HEK293 (cell line): ENCODE measurements around the gene PLEKHS1.

Experiments
- CTCF ChIA-PET: fragments of 350-600 bp; formaldehyde crosslinking; extraction: SDS; loops from one replicate; lab custom pipeline; 2021; ENCODE audit warnings: antibody characterized with exemption; lab: Yijun Ruan, JAX
- POLR2A ChIA-PET: fragments of 300-600 bp; formaldehyde crosslinking; extraction: SDS; loops from one replicate; lab custom pipeline; 2020; ENCODE audit warnings: antibody characterized with exemption, inconsistent platforms; lab: Yijun Ruan, JAX
- H3K27ac ChIP-seq: fragments of 200-500 bp; sonication (Bioruptor generic); 2 replicates; pipeline ENCODE4 v1.5.1; 2014; ENCODE audit warnings: low read depth, low read length, control low read depth, inconsistent platforms; ENCODE audit errors: extremely low read depth
- H3K36me3 ChIP-seq, 2 experiments: fragments of 200-500 bp in 1 of 2; sonication (Bioruptor generic) in 1 of 2; 1 replicate in 1 of 2; 2 replicates in 1 of 2; pipeline ENCODE4 v1.5.1; 2014 to 2017; ENCODE audit warnings: inconsistent platforms in 2 of 2, low read length in 2 of 2; ENCODE audit not compliant: control insufficient read depth in 2 of 2, insufficient read depth in 1 of 2
- H3K4me1 ChIP-seq: fragments of 200-500 bp; sonication (Bioruptor generic); 2 replicates; pipeline ENCODE4 v1.5.1; 2014; ENCODE audit warnings: mild to moderate bottlenecking, low read length, inconsistent platforms; ENCODE audit not compliant: control insufficient read depth, insufficient read depth
- H3K4me3 ChIP-seq: 2 replicates; pipeline ENCODE4 v1.5.1; 2011; ENCODE audit warnings: low read depth, mild to moderate bottlenecking, control low read depth, low read length, moderate library complexity
- H3K9me3 ChIP-seq: fragments of 200-500 bp; sonication (Bioruptor generic); 2 replicates; pipeline ENCODE4 v1.5.1; 2014; ENCODE audit warnings: low read depth, low read length, inconsistent platforms; ENCODE audit not compliant: control insufficient read depth, insufficient read depth
- GLIS1 ChIP-seq: fragments of 450-650 bp; formaldehyde crosslinking; IDR thresholded peaks from 2 replicates; pipeline ENCODE4 v1.5.1; 2016; ENCODE audit warnings: missing biosample characterization, missing genetic modification characterization
- IKZF3 ChIP-seq: fragments of 450-650 bp; IDR thresholded peaks from 2 replicates; pipeline ENCODE4 v1.5.0; 2018; ENCODE audit warnings: missing biosample characterization, mild to moderate bottlenecking, missing genetic modification characterization, moderate library complexity
- KLF8 ChIP-seq: fragments of 450-650 bp; formaldehyde crosslinking; IDR thresholded peaks from 2 replicates; pipeline ENCODE4 v1.5.1; 2016; ENCODE audit warnings: missing biosample characterization, missing genetic modification characterization
- MEIS1 ChIP-seq: sonication (generic); formaldehyde crosslinking; IDR thresholded peaks from 2 replicates; pipeline ENCODE4 v1.8.1; 2022; ENCODE audit warnings: missing genetic modification reagents, mild to moderate bottlenecking, borderline replicate concordance
- SCRT1 ChIP-seq: fragments of 450-650 bp; formaldehyde crosslinking; IDR thresholded peaks from 2 replicates; pipeline ENCODE4 v1.5.1; 2016; ENCODE audit warnings: missing biosample characterization, missing genetic modification characterization, borderline replicate concordance
- YY1 ChIP-seq: fragments of 450-650 bp; formaldehyde crosslinking; IDR thresholded peaks from 2 replicates; pipeline ENCODE4 v1.5.1; 2018; ENCODE audit warnings: missing biosample characterization, missing genetic modification characterization
- ZFP41 ChIP-seq: fragments of 450-650 bp; formaldehyde crosslinking; IDR thresholded peaks from 2 replicates; pipeline ENCODE4 v1.5.1; 2016; ENCODE audit warnings: missing biosample characterization, missing genetic modification characterization, borderline replicate concordance
- ZNF132 ChIP-seq: fragments of 450-650 bp; formaldehyde crosslinking; IDR thresholded peaks from 2 replicates; pipeline ENCODE4 v1.5.1; 2017; ENCODE audit warnings: missing biosample characterization, missing genetic modification characterization, borderline replicate concordance
- ZNF184 ChIP-seq: fragments of 450-650 bp; IDR thresholded peaks from 2 replicates; pipeline ENCODE4 v1.5.1; 2018; ENCODE audit warnings: missing biosample characterization, mild to moderate bottlenecking, missing genetic modification characterization
- ZNF19 ChIP-seq: fragments of 450-650 bp; formaldehyde crosslinking; IDR thresholded peaks from 2 replicates; pipeline ENCODE4; 2016; ENCODE audit warnings: missing biosample characterization, missing genetic modification characterization, low read depth
- ZNF214 ChIP-seq: fragments of 450-650 bp; formaldehyde crosslinking; IDR thresholded peaks from 2 replicates; pipeline ENCODE4 v1.5.1; 2017; ENCODE audit warnings: missing biosample characterization, mild to moderate bottlenecking, missing genetic modification characterization, borderline replicate concordance
- ZNF23 ChIP-seq: fragments of 450-650 bp; formaldehyde crosslinking; IDR thresholded peaks from 2 replicates; pipeline ENCODE4 v1.5.1; 2016; ENCODE audit warnings: missing biosample characterization, missing genetic modification characterization, borderline replicate concordance
- ZNF354C ChIP-seq: fragments of 450-650 bp; formaldehyde crosslinking; IDR thresholded peaks from 2 replicates; pipeline ENCODE4 v1.5.1; 2016; ENCODE audit warnings: missing biosample characterization, missing genetic modification characterization, low read depth, borderline replicate concordance
- ZNF366 ChIP-seq: fragments of 450-650 bp; formaldehyde crosslinking; conservative IDR thresholded peaks from 2 replicates; pipeline ENCODE4 v1.5.1; 2016; ENCODE audit warnings: missing biosample characterization, missing genetic modification characterization
- ZNF426 ChIP-seq: fragments of 450-650 bp; formaldehyde crosslinking; IDR thresholded peaks from 2 replicates; pipeline ENCODE4 v1.5.1; 2017; ENCODE audit warnings: missing biosample characterization, missing genetic modification characterization, mild to moderate bottlenecking, inconsistent platforms, moderate library complexity
- ZNF548 ChIP-seq: fragments of 450-650 bp; formaldehyde crosslinking; IDR thresholded peaks from 2 replicates; pipeline ENCODE4 v1.5.1; 2016; ENCODE audit warnings: missing biosample characterization, missing genetic modification characterization
- ZNF560 ChIP-seq: fragments of 450-650 bp; formaldehyde crosslinking; IDR thresholded peaks from 2 replicates; pipeline ENCODE4 v1.5.1; 2017; ENCODE audit warnings: missing biosample characterization, missing genetic modification characterization, borderline replicate concordance
- ZNF561 ChIP-seq: fragments of 450-650 bp; IDR thresholded peaks from 2 replicates; pipeline ENCODE4 v1.5.1; 2018; ENCODE audit warnings: missing biosample characterization, missing genetic modification characterization, borderline replicate concordance
- ZNF654 ChIP-seq: fragments of 450-650 bp; formaldehyde crosslinking; IDR thresholded peaks from 2 replicates; pipeline ENCODE4 v1.5.1; 2016; ENCODE audit warnings: low read depth, missing biosample characterization, missing genetic modification characterization
- TF ChIP-seq, protein P1 (sequence below): fragments of 450-650 bp; formaldehyde crosslinking; IDR thresholded peaks from 2 replicates; pipeline ENCODE4 v1.5.1; 2016; ENCODE audit warnings: missing biosample characterization, missing genetic modification characterization, borderline replicate concordance
- TF ChIP-seq, protein P2 (sequence below): fragments of 450-650 bp; IDR thresholded peaks from 2 replicates; pipeline ENCODE4 v1.5.1; 2018; ENCODE audit warnings: missing biosample characterization, missing genetic modification characterization

The PLEKHS1 gene

GRCh38 chr10:113718969-113719822 is 32.3 kb upstream of the PLEKHS1 start (continued):
- TF ChIP-seq, protein P1, sequence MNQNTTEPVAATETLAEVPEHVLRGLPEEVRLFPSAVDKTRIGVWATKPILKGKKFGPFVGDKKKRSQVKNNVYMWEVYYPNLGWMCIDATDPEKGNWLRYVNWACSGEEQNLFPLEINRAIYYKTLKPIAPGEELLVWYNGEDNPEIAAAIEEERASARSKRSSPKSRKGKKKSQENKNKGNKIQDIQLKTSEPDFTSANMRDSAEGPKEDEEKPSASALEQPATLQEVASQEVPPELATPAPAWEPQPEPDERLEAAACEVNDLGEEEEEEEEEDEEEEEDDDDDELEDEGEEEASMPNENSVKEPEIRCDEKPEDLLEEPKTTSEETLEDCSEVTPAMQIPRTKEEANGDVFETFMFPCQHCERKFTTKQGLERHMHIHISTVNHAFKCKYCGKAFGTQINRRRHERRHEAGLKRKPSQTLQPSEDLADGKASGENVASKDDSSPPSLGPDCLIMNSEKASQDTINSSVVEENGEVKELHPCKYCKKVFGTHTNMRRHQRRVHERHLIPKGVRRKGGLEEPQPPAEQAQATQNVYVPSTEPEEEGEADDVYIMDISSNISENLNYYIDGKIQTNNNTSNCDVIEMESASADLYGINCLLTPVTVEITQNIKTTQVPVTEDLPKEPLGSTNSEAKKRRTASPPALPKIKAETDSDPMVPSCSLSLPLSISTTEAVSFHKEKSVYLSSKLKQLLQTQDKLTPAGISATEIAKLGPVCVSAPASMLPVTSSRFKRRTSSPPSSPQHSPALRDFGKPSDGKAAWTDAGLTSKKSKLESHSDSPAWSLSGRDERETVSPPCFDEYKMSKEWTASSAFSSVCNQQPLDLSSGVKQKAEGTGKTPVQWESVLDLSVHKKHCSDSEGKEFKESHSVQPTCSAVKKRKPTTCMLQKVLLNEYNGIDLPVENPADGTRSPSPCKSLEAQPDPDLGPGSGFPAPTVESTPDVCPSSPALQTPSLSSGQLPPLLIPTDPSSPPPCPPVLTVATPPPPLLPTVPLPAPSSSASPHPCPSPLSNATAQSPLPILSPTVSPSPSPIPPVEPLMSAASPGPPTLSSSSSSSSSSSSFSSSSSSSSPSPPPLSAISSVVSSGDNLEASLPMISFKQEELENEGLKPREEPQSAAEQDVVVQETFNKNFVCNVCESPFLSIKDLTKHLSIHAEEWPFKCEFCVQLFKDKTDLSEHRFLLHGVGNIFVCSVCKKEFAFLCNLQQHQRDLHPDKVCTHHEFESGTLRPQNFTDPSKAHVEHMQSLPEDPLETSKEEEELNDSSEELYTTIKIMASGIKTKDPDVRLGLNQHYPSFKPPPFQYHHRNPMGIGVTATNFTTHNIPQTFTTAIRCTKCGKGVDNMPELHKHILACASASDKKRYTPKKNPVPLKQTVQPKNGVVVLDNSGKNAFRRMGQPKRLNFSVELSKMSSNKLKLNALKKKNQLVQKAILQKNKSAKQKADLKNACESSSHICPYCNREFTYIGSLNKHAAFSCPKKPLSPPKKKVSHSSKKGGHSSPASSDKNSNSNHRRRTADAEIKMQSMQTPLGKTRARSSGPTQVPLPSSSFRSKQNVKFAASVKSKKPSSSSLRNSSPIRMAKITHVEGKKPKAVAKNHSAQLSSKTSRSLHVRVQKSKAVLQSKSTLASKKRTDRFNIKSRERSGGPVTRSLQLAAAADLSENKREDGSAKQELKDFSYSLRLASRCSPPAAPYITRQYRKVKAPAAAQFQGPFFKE (tag by site-specific recombination) = no peak
- TF ChIP-seq, all 188 proteins: peak for 0

DNA sequence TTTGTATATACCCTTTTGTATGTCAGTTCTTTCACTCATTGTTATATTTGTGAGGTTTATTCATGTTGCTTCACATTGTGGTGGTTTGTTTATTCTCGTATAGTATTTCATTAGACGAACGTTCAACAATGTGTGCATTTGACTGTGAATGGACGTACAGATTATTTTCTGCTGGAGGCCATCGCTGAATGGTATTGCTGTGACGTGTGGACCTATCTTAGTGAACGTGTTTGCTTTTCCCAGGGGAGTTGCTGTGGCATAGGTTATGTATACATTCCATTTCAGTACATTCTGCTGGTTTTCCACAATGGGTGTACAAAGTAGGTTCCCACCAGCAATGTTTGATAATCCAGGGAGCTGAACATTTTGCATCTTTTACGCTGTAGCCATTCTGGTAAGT is 31.1 kb upstream of the PLEKHS1 start:
- Histone ChIP-seq H3K4me3 (no peak overlapping the region), H3K4me1 (no peaks in the 10 kb centered on the region)
- no peak for TF ChIP-seq ZNF561 (tag by site-specific recombination)
- TF ChIP-seq ZNF23 (tag by site-specific recombination) = no peak
- TF ChIP-seq ZNF214 = no peak
- no peak for TF ChIP-seq SCRT1 (tag by site-specific recombination)
- TF ChIP-seq, all 188 proteins: peak for 0
- Histone ChIP-seq H3K9me3 (no peaks in the 10 kb centered on the region), H3K27ac (no peak overlapping the region), H3K36me3 (peaks cover 16 to 24% of the 10 kb centered on the region in 2 experiments)
- ChIA-PET CTCF (interaction anchor here (0.7 kb wide), 1 partner anchor 200 kb away, joined by 3 read pairs; no protein-coding TSS in a partner anchor), POLR2A (no interaction called here)

GRCh38 chr10:113732160-113732881 is 19.2 kb upstream of the PLEKHS1 start:
- TF ChIP-seq ZNF19 (no peak), ZNF426 (no peak), ZNF654 (tag by site-specific recombination) (no peak), GLIS1 (tag by site-specific recombination) (no peak), ZNF354C (no peak), ZNF184 (tag by site-specific recombination) (no peak), ZFP41 (no peak), ZNF548 (no peak), ZNF366 (tag by site-specific recombination) (no peak), ZNF560 (tag by site-specific recombination) (no peak), KLF8 (tag by site-specific recombination) (no peak), IKZF3 (tag by site-specific recombination) (no peak), ZNF132 (no peak), YY1 (tag by site-specific recombination) (no peak), MEIS1 (no peak)
- TF ChIP-seq, protein P2, sequence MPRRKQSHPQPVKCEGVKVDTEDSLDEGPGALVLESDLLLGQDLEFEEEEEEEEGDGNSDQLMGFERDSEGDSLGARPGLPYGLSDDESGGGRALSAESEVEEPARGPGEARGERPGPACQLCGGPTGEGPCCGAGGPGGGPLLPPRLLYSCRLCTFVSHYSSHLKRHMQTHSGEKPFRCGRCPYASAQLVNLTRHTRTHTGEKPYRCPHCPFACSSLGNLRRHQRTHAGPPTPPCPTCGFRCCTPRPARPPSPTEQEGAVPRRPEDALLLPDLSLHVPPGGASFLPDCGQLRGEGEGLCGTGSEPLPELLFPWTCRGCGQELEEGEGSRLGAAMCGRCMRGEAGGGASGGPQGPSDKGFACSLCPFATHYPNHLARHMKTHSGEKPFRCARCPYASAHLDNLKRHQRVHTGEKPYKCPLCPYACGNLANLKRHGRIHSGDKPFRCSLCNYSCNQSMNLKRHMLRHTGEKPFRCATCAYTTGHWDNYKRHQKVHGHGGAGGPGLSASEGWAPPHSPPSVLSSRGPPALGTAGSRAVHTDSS (tag by site-specific recombination) = no peak
- Histone ChIP-seq H3K36me3 (peaks cover 3 to 19% of the 10 kb centered on the region in 2 experiments), H3K4me1 (no peaks in the 10 kb centered on the region), H3K9me3 (no peaks in the 10 kb centered on the region), H3K27ac (no peak overlapping the region), H3K4me3 (no peak overlapping the region)
- POLR2A ChIA-PET = no interaction called here
- CTCF ChIA-PET = no interaction called here
